SH-SY5Y (cell line): ENCODE results near the gene RAB13.

Source experiments
- GATA2 ChIP-seq: IDR thresholded peaks from 2 replicates; pipeline ENCODE4 v1.6.1; 2011; ENCODE audit warnings: mild to moderate bottlenecking, low read depth, low read length
- GATA3 ChIP-seq: IDR thresholded peaks from 2 replicates; pipeline ENCODE4 v1.6.1; 2011; ENCODE audit warnings: low read depth, mild to moderate bottlenecking, low read length, moderate library complexity

DNA sequence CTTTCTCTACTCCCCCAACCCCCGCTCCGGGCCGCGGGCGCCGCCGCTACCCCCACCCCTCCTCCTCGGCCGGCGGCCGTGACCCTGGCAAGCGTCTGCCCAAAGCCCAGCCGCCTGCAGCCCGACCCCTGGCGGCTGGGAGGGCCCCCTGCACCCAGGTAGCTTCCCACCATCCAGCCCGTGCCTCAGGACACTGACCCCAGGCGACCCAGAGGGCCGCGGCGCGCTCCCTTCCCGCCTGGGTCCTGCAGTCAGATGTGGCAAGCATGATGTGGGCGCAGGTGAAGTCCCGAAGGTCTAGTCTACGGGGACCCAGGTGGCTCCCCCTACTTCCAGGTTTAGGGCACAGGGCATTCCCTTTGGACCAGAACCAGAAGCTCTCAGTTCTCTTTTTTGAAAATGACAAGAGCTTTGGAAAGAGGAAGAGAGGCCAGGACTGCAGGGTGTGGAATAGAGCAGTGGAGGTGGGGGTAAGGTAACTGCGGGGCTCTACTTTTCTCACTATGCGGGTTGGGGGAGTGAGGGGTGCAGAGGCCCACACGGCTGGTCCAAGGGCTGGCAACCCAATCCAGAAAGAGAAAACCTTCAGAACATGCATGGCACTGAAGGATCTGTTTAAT, 39.4 kb downstream of the RAB13 start, which contains the start of gene DENND4B:
- TF ChIP-seq GATA2 (no peak), GATA3 (no peak)
